GM18526 (cell line): ENCODE results near the gene NPY1R.

ENCODE experiments used
- POLR2A ChIP-seq: IDR thresholded peaks from 3 replicates; pipeline ENCODE4 v1.6.1; 2011; ENCODE audit not compliant: insufficient read length; ENCODE audit errors: extremely low read depth

Gene NPY1R

GRCh38 chr4:163332526-163333406 is at the start of gene NPY1R:
Gene NPY1R, minus strand, starts transcription at chr4:163332596. Its CDS starts 6,042 bp downstream, at chr4:163326554.
- no peak for TF ChIP-seq POLR2A

- no peak for TF ChIP-seq POLR2A
Observed at GRCh38 chr4:163380703-163381102, 48.3 kb upstream of the NPY1R start.

GRCh38 chr4:163378661-163379060 is 46.3 kb upstream of the NPY1R start:
- TF ChIP-seq POLR2A = no peak

- TF ChIP-seq POLR2A = no peak
Observed at GRCh38 chr4:163372029-163372428, 39.6 kb upstream of the NPY1R start.

- no peak for TF ChIP-seq POLR2A
Observed at GRCh38 chr4:163367651-163368050, 35.3 kb upstream of the NPY1R start.

GRCh38 chr4:163356104-163356503 is 23.7 kb upstream of the NPY1R start:
- TF ChIP-seq POLR2A = no peak

GRCh38 chr4:163353054-163353453 is 20.7 kb upstream of the NPY1R start:
- TF ChIP-seq POLR2A = no peak

- TF ChIP-seq POLR2A = no peak
Observed at GRCh38 chr4:163350672-163351071, 18.3 kb upstream of the NPY1R start.

- no peak for TF ChIP-seq POLR2A
Observed at GRCh38 chr4:163344147-163345125, 12.0 kb upstream of the NPY1R start.

- no peak for TF ChIP-seq POLR2A
Observed at GRCh38 chr4:163343604-163344146, 11.3 kb upstream of the NPY1R start, which contains the start of gene NPY5R. Gene NPY5R, plus strand, starts transcription at chr4:163343892. Its CDS starts 6,382 bp downstream, at chr4:163350274.

- no peak for TF ChIP-seq POLR2A
Observed at GRCh38 chr4:163335384-163335783, 3.0 kb upstream of the NPY1R start.

- TF ChIP-seq POLR2A = no peak
Observed at GRCh38 chr4:163331629-163332376, 593 bp downstream of the NPY1R start.

- no peak for TF ChIP-seq POLR2A
Observed at GRCh38 chr4:163330916-163331628, 1.3 kb downstream of the NPY1R start.

- TF ChIP-seq POLR2A = no peak
Observed at GRCh38 chr4:163317110-163317509, 15.3 kb downstream of the NPY1R start.
